K562 (cell line): ENCODE data around the gene ZCCHC14. TPM values are rescaled to one million over a fixed set of nuclear protein-coding genes. Genes with fewer than 3 reads are reported as not detected.

ENCODE experiments used
- ESRRA ChIP-seq: fragments of 450-650 bp; IDR thresholded peaks from 2 replicates; pipeline ENCODE4 v1.6.1; 2014; ENCODE audit warnings: low read depth, mild to moderate bottlenecking, moderate library complexity, borderline replicate concordance
- KDM1A ChIP-seq, 2 experiments: fragments of 450-650 bp; IDR thresholded peaks; 2 replicates each; pipeline ENCODE4 v1.6.1; 2016; ENCODE audit warnings: mild to moderate bottlenecking in 2 of 2
- MAZ ChIP-seq, 2 experiments: fragments of 450-650 bp in 1 of 2; sonication (generic) in 1 of 2; formaldehyde crosslinking; IDR thresholded peaks in 1 of 2; conservative IDR thresholded peaks in 1 of 2; 2 replicates each; pipeline versions ENCODE4 v1.4.0 to v1.5.0; 2020; ENCODE audit warnings: mild to moderate bottlenecking in 1 of 2, missing genetic modification reagents in 1 of 2
- MBD1 ChIP-seq: fragments of 250-450 bp; sonication (Bioruptor Pico); IDR thresholded peaks from 2 replicates; pipeline ENCODE4 v1.8.0; 2022; ENCODE audit warnings: inconsistent platforms
- NFE2 ChIP-seq: IDR thresholded peaks from 2 replicates; pipeline ENCODE4 v1.6.1; 2014; ENCODE audit warnings: antibody characterized with exemption, low read depth
- RBM15 ChIP-seq: fragments of 200-400 bp; formaldehyde crosslinking; IDR thresholded peaks from 2 replicates; pipeline ENCODE4 v1.6.1; 2018; ENCODE audit warnings: mild to moderate bottlenecking, low read length, moderate library complexity; ENCODE audit not compliant: insufficient read depth
- RBM39 ChIP-seq: fragments of 200-400 bp; formaldehyde crosslinking; optimal IDR thresholded peaks from 2 replicates; pipeline ENCODE3; 2018; ENCODE audit warnings: low read depth, low read length
- RREB1 ChIP-seq: fragments of 250-450 bp; sonication (Bioruptor Pico); IDR thresholded peaks from 2 replicates; pipeline ENCODE4 v1.4.0; 2020
- SMAD2 ChIP-seq: fragments of 150-350 bp; IDR thresholded peaks from 2 replicates; pipeline ENCODE4 v1.6.1; 2014; ENCODE audit warnings: low read depth, mild to moderate bottlenecking, low read length
- TAF1 ChIP-seq: IDR thresholded peaks from 2 replicates; pipeline ENCODE4 v1.6.1; 2011; ENCODE audit warnings: mild to moderate bottlenecking, low read length, moderate library complexity; ENCODE audit not compliant: insufficient read depth, control insufficient read depth, severe bottlenecking; ENCODE audit errors: extremely low read depth
- TFE3 ChIP-seq: fragments of 450-650 bp; formaldehyde crosslinking; IDR thresholded peaks from 2 replicates; pipeline ENCODE4 v1.4.0; 2020; ENCODE audit warnings: mild to moderate bottlenecking, mixed read lengths
- ZBTB7A ChIP-seq: IDR thresholded peaks from 2 replicates; pipeline ENCODE4 v1.6.1; 2011; ENCODE audit warnings: low read depth, mild to moderate bottlenecking, low read length, moderate library complexity, borderline replicate concordance; ENCODE audit not compliant: control insufficient read depth
- ZNF143 ChIP-seq: sonication (generic); formaldehyde crosslinking; IDR thresholded peaks from 2 replicates; pipeline ENCODE4 v1.9.0; 2022; ENCODE audit warnings: mild to moderate bottlenecking, missing genetic modification reagents
- ZNF740 ChIP-seq, 3 experiments: fragments of 200-800 bp in 1 of 3; sonication (Bioruptor generic) in 1 of 3; sonication (generic) in 1 of 3; formaldehyde crosslinking in 1 of 3; IDR thresholded peaks; 2 replicates each; pipeline versions ENCODE4 v1.6.1 to v1.8.0; 2016 to 2022; ENCODE audit warnings: mild to moderate bottlenecking in 2 of 3, missing compliant biosample characterization in 2 of 3, missing genetic modification characterization in 2 of 3, missing genetic modification reagents in 1 of 3
- ZNF75A ChIP-seq: fragments of 450-650 bp; formaldehyde crosslinking; IDR thresholded peaks from 2 replicates; pipeline ENCODE4 v1.4.0; 2020; ENCODE audit warnings: mild to moderate bottlenecking
- ZNF77 ChIP-seq: fragments of 250-450 bp; sonication (Bioruptor Pico); IDR thresholded peaks from 2 replicates; pipeline ENCODE4 v1.5.0; 2020
- polyA plus RNA-seq, 8 experiments: library from polyadenylated mRNA; depleted of rRNA in 4 of 8; stranded (reverse) in 5 of 8; unstranded in 3 of 8; fragments of >200 nt; fragmentation: Nextera tagmentation in 2 of 8; fragmentation: Illumina TruSeq in 1 of 8; extraction: Ambion mirVana in 2 of 8; extraction: Trizol in 1 of 8; gene quantifications; 2 replicates each; pipeline versions ENCODE4 v1.2.1 to v1.2.3, GENCODE V29; 2011 to 2014; ENCODE audit warnings: inconsistent platforms in 1 of 8, missing spikeins in 1 of 8
- total RNA-seq, 7 experiments: library from RNA; depleted of rRNA in 6 of 7; stranded (reverse); fragments of >200 nt in 6 of 7; fragmentation: Illumina TruSeq in 2 of 7; extraction: Trizol in 2 of 7; gene quantifications; 2 replicates each; pipeline versions ENCODE4 v1.2.1 to v1.2.3, GENCODE V29; 2011 to 2021; ENCODE audit warnings: low replicate concordance in 1 of 7

The ZCCHC14 gene
- total and polyA plus RNA-seq, 9 of the 15 experiments (the other 6 are each of a cell fraction or from before 2014, with no cell fraction given) = 1.5 to 12.4 (median 2.9) TPM

GRCh38 chr16:87387942-87388817 lies 104.6 kb downstream of the ZCCHC14 start (continued):
- no peak for TF ChIP-seq ZNF740 (CRISPR knock-in tag; IDR thresholded peaks at IDR 0.05)
- TF ChIP-seq ZNF740 (tag; IDR thresholded peaks at IDR 0.05) = peak in 1 of 2 experiments; percentile 59; a peak in 1 of 4 replicates
- no peak for TF ChIP-seq ZNF143 (CRISPR knock-in tag)
- peak; percentile 55 to 76; a peak in 3 of 4 replicates for TF ChIP-seq MAZ (CRISPR knock-in tag; conservative IDR thresholded peaks at IDR 0.05 in 1 of 2, IDR thresholded peaks at IDR 0.05 in 1 of 2)
- TF ChIP-seq KDM1A (IDR thresholded peaks at IDR 0.05) = no peak; a peak in 1 of 4 replicates
- no peak for TF ChIP-seq RBM15
- no peak for TF ChIP-seq ZBTB7A
- TF ChIP-seq ZNF75A (CRISPR knock-in tag) = no peak
- no peak for TF ChIP-seq TFE3 (CRISPR knock-in tag)
- peak; percentile 51 for TF ChIP-seq TAF1
- TF ChIP-seq MBD1 (CRISPR knock-in tag) = no peak
- TF ChIP-seq ZNF77 (CRISPR knock-in tag) = no peak
- TF ChIP-seq NFE2 = peak; percentile 12; the same call in 1 of the 2 replicates
- no peak for TF ChIP-seq SMAD2
- TF ChIP-seq ESRRA = peak; percentile 91
- no peak for TF ChIP-seq RBM39
- no peak for TF ChIP-seq RREB1 (CRISPR knock-in tag)
